Gastrocnemius medialis (tissue), 4 donors: ENCODE data around the gene CDC42BPA. TPM values are rescaled to one million over a fixed set of nuclear protein-coding genes. Genes with fewer than 3 reads are reported as not detected.
A peak's percentile ranks its signal among the peaks of the same experiment; 100 is the strongest.

ENCODE experiments used
- ATAC-seq, 2 donors: fragments of 150-250 bp; one replicate each; pipeline ENCODE4 v1.9.1; 2016
- DNase-seq, 2 donors: peaks; one replicate each; pipeline ENCODE4 v3.0.0-alpha.2; 2019
- H3K27ac ChIP-seq, 4 donors: fragments of 200-600 bp; sonication (generic); 1 replicate in 1 of 4; 2 replicates in 3 of 4; pipeline ENCODE4 v1.5.1; 2016 to 2018; ENCODE audit warnings: mild to moderate bottlenecking in 2 of 4, moderate library complexity in 1 of 4
- H3K27me3 ChIP-seq, 3 donors: fragments of 200-600 bp; sonication (generic) in 2 of 3; 1 replicate in 1 of 3; 2 replicates in 2 of 3; pipeline versions ENCODE4 v1.5.1 to v1.6.0; 2016 to 2019; ENCODE audit warnings: mild to moderate bottlenecking in 1 of 3, moderate library complexity in 1 of 3
- H3K36me3 ChIP-seq, 2 donors: fragments of 200-600 bp; sonication (generic) in 1 of 2; one replicate each; pipeline ENCODE4 v1.5.1; 2017 to 2018
- H3K4me1 ChIP-seq, 2 donors: fragments of 200-600 bp; sonication (generic) in 1 of 2; one replicate each; pipeline ENCODE4 v1.5.1; 2016 to 2017; ENCODE audit warnings: mild to moderate bottlenecking in 2 of 2
- H3K4me3 ChIP-seq, 4 donors: fragments of 200-600 bp; sonication (generic) in 3 of 4; 1 replicate in 1 of 4; 2 replicates in 3 of 4; pipeline ENCODE4 v1.5.1; 2016 to 2019; ENCODE audit warnings: mild to moderate bottlenecking in 2 of 4
- H3K9me3 ChIP-seq, 3 donors: fragments of 200-600 bp; sonication (generic) in 2 of 3; 1 replicate in 1 of 3; 2 replicates in 2 of 3; pipeline ENCODE4 v1.5.1; 2016 to 2019
- POLR2A ChIP-seq, 2 donors: fragments of 450-650 bp; IDR thresholded peaks; one replicate each; pipeline ENCODE4 v1.6.1; 2017; ENCODE audit warnings: antibody characterized with exemption in 2 of 2, mild to moderate bottlenecking in 2 of 2, moderate library complexity in 2 of 2
- in situ Hi-C, 4 donors: fragments of 200-750 bp; cut with MboI; loops; one replicate each; pipeline versions ENCODE4 v1.15.0 to v1.8.0; 2017; ENCODE audit warnings: low sequenced_read_pairs in 4 of 4
- intact Hi-C: fragments of 100-400 bp; cut with DNase I; formaldehyde crosslinking; loops from one replicate; pipeline ENCODE4 v1.15.1; 2023; ENCODE audit warnings: low total_unique reads
- total RNA-seq, 4 donors: library from RNA; depleted of rRNA; stranded (reverse); fragments of >200 nt; gene quantifications; one replicate each; pipeline versions ENCODE4 v1.1.0 to v1.2.3, GENCODE V29; 2016
- TF ChIP-seq, protein P1 (sequence below), 5 experiments: fragments of 450-650 bp in 3 of 5; fragments of 200-600 bp in 2 of 5; sonication (generic) in 2 of 5; IDR thresholded peaks in 4 of 5; conservative IDR thresholded peaks in 1 of 5; 1 replicate in 4 of 5; 2 replicates in 1 of 5; pipeline ENCODE4 v1.5.1; 2016 to 2019; ENCODE audit warnings: antibody characterized with exemption in 5 of 5, mild to moderate bottlenecking in 3 of 5, moderate library complexity in 3 of 5

Gene CDC42BPA
- total RNA-seq, 4 donors from 2014 or later = 13.9 to 30.6 (median 16.6) TPM

DNA sequence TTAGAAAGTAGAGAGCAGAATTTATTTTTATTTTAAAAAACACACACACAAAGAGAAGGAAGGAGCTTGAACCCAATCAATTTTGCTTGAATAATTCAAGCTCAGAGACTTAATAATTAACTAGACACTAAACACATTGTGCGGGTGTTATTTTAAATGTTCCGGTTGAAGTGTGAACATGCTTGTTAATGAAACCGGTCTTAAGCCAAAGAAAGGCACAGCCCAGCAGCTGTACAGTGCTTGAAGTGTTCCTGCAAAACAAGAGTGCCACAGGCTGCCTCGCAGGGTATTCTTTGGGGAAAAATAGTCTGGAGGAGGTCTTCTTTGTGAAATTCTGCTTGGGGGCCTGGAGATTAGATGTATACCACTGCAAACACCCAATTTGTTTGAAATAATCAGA lies 2.2 kb upstream of the CDC42BPA start:
- no peaks in the 10 kb centered on the region for H3K9me3 ChIP-seq
- in situ Hi-C loops = no loop called here
- no peak overlapping the region for H3K4me3 ChIP-seq
- no peaks in the 10 kb centered on the region for H3K27me3 ChIP-seq
- no peak for TF ChIP-seq POLR2A (IDR thresholded peaks at IDR 0.05)
- TF ChIP-seq, protein P1, sequence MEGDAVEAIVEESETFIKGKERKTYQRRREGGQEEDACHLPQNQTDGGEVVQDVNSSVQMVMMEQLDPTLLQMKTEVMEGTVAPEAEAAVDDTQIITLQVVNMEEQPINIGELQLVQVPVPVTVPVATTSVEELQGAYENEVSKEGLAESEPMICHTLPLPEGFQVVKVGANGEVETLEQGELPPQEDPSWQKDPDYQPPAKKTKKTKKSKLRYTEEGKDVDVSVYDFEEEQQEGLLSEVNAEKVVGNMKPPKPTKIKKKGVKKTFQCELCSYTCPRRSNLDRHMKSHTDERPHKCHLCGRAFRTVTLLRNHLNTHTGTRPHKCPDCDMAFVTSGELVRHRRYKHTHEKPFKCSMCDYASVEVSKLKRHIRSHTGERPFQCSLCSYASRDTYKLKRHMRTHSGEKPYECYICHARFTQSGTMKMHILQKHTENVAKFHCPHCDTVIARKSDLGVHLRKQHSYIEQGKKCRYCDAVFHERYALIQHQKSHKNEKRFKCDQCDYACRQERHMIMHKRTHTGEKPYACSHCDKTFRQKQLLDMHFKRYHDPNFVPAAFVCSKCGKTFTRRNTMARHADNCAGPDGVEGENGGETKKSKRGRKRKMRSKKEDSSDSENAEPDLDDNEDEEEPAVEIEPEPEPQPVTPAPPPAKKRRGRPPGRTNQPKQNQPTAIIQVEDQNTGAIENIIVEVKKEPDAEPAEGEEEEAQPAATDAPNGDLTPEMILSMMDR (IDR thresholded peaks at IDR 0.05 in 4 of 5, conservative IDR thresholded peaks at IDR 0.05 in 1 of 5) = no peak
- ATAC-seq (no peak), DNase-seq (no peak)
- no peaks in the 10 kb centered on the region for H3K36me3 ChIP-seq
- intact Hi-C loops = no loop called here
- no peak overlapping the region for H3K27ac ChIP-seq
- peaks cover 3 to 5% of the 10 kb centered on the region in 2 donors for H3K4me1 ChIP-seq

DNA sequence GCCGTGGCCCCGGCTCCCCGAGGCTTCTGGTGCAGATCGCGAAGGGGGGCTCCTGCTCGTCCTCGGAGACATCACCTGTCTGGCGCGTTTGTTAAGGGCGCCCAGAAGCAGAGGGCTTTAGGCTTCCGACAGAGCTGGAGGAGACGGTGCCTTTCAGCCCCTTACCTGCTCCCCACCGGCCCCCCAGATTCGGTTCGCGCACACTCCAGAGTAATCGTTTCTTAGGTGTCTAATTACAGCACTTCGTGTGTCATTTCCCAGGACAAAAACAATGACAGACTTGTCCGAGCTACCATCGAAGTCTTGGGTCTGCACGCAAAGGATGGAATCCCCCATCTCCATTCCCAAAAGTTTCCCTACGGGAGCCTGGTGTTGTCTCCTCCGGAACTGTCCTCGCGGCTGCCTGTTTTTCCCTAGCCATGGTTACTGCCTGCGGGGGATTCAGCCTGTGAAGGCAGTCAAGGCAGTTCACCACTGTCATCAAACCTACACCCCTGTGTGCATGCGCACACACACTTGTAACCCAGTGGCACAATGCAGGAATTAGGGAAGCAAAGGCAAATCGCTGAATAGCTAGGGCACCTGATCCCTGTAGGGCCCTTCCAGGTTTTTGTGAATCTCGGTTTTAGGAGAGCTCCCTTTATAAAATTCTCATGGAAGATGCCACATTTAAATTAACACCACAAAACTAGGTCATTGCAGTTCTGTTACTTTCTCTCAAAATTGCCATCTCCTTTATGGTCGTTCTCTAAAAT lies 738 bp upstream of the CDC42BPA start:
- no peaks in the 10 kb centered on the region for H3K27me3 ChIP-seq
- peak; percentile 13 to 31 for ATAC-seq
- peak overlapping the region; percentile 92 to 97 (median 94) for H3K27ac ChIP-seq
- H3K36me3 ChIP-seq = no peaks in the 10 kb centered on the region
- peak overlapping the region; percentile 77 to 93 (median 86) for H3K4me3 ChIP-seq
- H3K9me3 ChIP-seq = no peaks in the 10 kb centered on the region
- DNase-seq = peak; percentile 6 to 30
- in situ Hi-C loops (no loop called here), intact Hi-C loops (loop anchor here (5.0 to 10.0 kb wide), 4 partner anchors 38 to 402 kb away; no protein-coding TSS in a partner anchor)
- TF ChIP-seq POLR2A (IDR thresholded peaks at IDR 0.05) = no peak
- TF ChIP-seq, protein P1 (IDR thresholded peaks at IDR 0.05 in 4 of 5, conservative IDR thresholded peaks at IDR 0.05 in 1 of 5) = no peak
- H3K4me1 ChIP-seq = peaks cover 5 to 7% of the 10 kb centered on the region in 2 donors

DNA sequence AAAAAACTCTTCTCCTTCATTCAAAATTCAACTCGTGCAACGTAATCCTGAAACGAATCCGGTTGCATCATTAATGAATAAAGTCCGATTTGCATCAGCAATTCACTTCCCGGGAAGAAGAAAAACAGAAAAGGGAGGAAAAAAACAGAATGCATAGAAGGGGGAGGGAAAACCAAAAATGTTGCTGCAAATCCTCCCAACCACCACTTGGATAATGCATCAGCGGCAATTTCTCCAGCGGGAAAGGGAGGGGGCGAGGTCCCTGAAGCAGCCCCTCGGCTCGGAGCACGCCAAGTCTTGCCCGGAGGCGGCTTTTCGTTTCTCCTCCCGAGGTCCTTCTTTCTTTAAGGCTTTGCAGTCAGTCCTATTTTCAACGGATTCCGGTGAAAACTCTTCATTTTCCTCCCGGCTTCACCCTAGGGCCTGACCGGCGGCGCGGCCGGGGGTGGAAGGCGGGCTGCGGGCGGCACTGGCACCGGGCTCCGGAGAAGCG lies 723 bp downstream of the CDC42BPA start:
- H3K4me1 ChIP-seq = peaks cover 5 to 20% of the 10 kb centered on the region in 2 donors
- intact Hi-C loops = loop anchor here (2.0 to 10.0 kb wide), 5 partner anchors 40 to 629 kb away; partner anchors contain the start of gene WNT9A

DNA sequence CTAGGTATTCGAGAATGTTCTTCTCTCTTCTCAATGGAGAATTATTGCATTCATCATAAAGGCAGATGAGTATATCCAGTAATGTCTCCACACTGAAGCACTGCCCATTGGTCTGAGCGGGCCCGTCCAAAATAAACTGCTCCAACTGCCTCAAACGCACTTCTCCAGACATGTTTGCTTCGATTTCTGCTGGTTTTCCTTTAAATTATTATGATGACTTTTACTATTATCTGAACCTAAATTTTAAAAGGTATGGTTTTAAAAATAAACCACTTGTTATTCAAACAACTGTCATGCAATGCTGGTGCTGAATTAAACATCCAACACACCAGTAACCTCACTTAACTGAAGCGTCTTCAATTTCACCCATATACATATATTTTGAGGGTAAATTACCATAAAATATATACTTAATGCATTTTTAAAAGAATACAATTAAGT lies 1.3 kb downstream of the CDC42BPA start:
- DNase-seq (no peak), ATAC-seq (no peak)
- intact Hi-C loops = loop anchor here (2.0 to 10.0 kb wide), 5 partner anchors 40 to 630 kb away; partner anchors contain the start of gene WNT9A
- no peaks in the 10 kb centered on the region for H3K9me3 ChIP-seq
- peaks cover 5 to 25% of the 10 kb centered on the region in 2 donors for H3K4me1 ChIP-seq
- peak overlapping the region; percentile 92 to 97 (median 94) for H3K27ac ChIP-seq
- TF ChIP-seq POLR2A (IDR thresholded peaks at IDR 0.05) = no peak
- TF ChIP-seq, protein P1 (IDR thresholded peaks at IDR 0.05 in 4 of 5, conservative IDR thresholded peaks at IDR 0.05 in 1 of 5) = no peak
- in situ Hi-C loops = no loop called here
- no peaks in the 10 kb centered on the region for H3K36me3 ChIP-seq
- H3K4me3 ChIP-seq = peak overlapping the region; percentile 77 to 93 (median 86)
- H3K27me3 ChIP-seq = no peaks in the 10 kb centered on the region

More for the DNA sequence above, 723 bp downstream of the CDC42BPA start:
- no peaks in the 10 kb centered on the region for H3K27me3 ChIP-seq
- in situ Hi-C loops = no loop called here
- H3K36me3 ChIP-seq = no peaks in the 10 kb centered on the region
- ATAC-seq (peak; percentile 38 to 41), DNase-seq (peak; percentile 11 to 27)
- H3K27ac ChIP-seq = peak overlapping the region; percentile 92 to 97 (median 94)
- peak overlapping the region; percentile 77 to 93 (median 86) for H3K4me3 ChIP-seq
- H3K9me3 ChIP-seq = no peaks in the 10 kb centered on the region
- TF ChIP-seq POLR2A (IDR thresholded peaks at IDR 0.05) = no peak
- TF ChIP-seq, protein P1 (IDR thresholded peaks at IDR 0.05 in 4 of 5, conservative IDR thresholded peaks at IDR 0.05 in 1 of 5) = peak in 4 of 5 experiments; percentile 3 to 46 (median 22)
